ENCODE data around the gene TUT7.
"Not testable (repeated sequence)": the region's sequence is repeated elsewhere in the genome, so short reads cannot be mapped to it uniquely, and the experiment has no call there.

TUT7 gene

DNA sequence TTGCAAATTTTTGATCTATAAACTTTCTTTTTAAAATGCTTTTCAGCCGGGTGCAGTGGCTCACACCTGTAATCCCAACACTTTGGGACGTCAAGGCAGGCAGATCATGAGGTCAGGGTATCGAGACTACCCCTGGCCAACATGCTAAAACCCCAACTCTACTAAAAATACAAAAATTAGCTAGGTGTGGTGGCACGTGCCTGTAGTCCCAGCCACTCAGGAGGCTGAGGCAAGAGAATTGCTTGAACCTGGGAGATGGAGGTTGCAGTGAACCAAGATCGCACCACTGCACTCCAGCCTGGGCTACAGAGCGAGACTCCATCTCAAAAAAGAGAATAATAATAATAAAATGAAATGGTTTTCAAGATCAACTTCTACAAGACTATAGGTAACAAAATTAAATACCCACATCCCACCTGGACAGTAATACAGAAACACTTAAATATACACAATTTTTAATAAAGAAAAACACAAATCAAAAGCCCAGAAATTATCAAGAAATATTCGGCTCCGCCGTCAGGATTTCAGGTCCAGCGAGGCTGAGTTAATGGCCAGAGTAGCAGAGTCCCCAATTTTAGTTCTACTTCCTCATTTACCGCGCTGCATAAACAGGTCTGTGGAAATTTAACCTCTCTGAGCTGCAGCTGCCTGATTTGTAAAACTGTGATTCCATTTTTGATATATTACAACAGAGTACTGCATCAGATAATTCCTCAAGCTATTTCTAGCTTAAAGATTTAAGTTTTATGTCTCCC, 4.0 kb downstream of the TUT7 start:
- DNase-seq (ENCODE audit: low spot score): no peak

DNA sequence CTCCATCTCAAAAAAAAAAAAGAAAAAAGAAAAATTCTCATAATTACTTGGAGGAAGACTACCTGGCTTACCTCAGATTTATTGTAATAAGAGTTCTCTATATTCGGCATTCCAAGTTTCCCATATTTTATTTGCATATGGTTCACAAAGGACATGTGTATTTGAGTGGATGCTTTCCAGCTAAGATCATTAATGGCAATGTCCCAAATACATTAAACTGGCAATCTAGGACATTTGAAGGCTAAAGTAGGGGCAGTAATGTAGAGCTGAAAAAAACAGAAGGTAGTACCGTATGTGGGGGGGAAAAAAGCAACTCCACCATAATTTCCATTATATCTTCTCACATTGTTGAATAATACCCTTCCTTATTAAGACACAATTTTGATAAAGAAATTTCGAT, 4.9 kb downstream of the TUT7 start:
- DNase-seq (ENCODE audit: low spot score): no peak

DNA sequence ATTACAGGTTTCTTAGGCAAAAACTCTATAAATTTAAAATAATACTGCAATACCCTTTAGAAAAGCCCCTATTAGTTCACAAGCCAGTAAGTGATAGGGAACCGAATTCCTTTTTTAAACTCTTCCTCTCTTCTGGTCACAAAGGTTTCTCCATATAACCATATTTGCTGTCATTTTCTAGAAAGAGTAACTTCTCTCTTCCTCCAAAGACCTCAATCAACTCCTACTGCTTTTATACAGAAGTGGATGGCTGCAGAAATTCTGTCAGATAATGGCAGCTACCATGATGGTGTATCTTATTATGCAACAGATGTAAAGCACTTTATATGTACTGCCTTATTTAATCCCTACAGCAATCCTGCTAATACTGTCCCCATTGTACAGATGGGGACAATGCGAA, 6.2 kb downstream of the TUT7 start:
- no peak for DNase-seq (ENCODE audit: low spot score)

DNA sequence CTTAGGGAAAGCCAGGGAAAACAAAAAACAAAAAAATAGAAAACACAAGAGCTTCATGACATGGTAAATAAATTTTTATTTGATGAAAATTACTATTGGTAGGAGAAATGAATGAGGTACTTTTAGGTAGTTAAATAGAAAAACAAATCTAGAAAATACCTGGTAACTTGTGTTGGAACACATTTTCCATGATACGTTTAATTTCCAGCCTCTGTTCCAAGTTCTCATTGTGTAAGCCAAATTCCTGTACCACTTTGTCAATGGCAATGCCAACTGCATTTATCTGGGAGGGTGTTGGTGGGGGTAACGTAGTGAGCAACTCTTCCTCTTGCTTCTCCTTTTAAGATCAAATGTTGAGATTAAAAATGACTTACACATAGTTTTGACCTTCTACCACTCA, 9.4 kb downstream of the TUT7 start:
- DNase-seq (ENCODE audit: low spot score): no peak

DNA sequence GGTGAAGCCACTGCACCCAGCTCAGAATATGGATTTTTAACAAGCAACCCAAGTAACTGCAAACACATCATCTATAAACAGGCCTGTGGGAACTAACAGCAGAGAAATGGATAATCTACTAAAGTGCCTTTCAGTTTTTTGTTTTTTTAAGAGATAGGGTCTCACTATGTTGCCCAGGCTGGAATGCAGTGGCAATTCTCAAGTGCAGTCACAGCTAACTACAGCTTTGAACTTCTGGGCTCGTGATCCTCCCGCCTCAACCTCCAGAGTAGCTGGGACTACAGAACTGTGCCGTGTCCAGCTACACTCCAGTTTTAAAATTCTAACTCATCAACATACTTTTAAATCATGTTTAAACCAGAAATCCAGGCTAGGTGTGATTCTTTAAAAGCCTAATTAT, 11.9 kb downstream of the TUT7 start:
- no peak for DNase-seq (ENCODE audit: low spot score)

DNA sequence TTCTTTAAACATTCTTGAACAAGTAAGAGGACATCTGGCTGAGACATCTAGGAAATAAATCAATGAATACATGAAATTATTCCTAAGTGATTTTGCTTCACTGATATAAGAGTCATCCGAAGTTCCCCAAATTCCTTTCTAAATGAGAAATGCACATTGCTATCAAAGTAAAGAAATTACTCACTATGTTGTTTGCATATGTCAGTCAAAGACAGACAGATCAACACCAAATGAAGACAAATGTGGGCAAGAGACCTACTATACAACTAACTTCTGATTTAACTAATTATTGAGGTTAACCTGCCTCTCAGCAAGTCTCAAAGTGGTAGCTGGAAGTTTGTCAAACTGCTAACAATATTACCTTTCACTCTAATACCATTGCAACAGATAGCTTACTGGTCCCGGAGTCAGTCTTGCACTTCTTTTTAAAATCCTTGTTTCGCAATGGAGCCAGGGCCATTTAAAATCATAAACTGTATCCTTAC, 13.2 kb downstream of the TUT7 start:
- no peak for DNase-seq (ENCODE audit: low spot score)

DNA sequence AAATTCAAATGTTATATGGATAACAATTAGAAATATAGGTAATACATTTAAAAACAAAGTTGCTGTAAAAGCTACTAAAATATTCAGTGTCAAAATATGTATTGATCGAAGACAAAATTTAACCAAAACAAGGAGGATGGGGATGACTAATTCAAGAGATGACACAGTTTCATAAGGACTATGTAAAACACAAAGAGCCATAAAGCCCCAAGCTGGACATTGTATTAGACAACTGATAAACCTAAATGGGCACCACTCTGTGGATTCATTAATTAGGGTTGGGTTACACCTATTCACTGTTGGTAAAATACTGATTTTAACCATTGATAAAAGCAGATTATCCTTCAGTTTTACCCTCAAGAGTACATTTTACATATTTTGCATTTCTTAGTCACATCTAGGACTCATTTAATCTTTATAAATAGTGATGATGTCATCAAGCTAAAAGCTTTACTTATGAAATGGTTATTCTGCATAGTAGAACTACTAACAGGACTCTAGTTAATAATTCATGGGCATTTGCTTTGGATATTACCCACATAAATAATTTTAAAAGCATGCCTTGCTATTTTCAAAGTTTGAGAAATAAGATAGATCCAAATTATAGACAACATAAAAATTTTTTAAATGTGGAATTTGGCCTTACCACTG, 13.7 kb downstream of the TUT7 start:
- DNase-seq (ENCODE audit: low spot score): no peak

DNA sequence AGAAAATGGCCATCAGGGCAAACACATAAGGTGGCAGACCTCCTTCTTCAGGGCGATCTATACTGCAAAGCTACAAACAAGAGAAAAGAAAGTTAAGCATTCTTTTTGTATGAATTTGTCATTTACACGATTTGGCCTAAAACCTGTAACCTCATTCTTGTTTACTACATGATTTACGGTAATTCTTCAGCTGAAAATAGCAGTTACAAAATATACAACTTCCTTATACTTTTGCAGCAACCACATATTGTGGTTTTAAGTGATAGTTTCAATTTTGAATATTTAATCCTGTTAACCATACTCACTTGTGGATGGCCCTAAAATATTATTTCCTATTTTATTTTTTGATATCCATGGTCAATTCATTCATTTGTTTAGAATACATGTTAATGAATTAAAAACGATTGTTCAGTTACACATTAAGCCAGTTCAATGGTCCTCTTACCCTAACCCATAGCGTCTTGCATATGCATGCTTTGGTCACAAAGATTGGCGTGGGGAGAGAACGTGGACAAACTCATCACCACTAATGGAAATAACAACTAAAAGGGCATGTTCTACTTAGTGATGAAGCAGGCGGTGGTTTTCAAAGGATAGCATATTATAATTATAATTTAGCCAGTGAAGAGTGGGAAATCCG, 16.6 kb downstream of the TUT7 start:
- DNase-seq (ENCODE audit: low spot score): no peak

DNA sequence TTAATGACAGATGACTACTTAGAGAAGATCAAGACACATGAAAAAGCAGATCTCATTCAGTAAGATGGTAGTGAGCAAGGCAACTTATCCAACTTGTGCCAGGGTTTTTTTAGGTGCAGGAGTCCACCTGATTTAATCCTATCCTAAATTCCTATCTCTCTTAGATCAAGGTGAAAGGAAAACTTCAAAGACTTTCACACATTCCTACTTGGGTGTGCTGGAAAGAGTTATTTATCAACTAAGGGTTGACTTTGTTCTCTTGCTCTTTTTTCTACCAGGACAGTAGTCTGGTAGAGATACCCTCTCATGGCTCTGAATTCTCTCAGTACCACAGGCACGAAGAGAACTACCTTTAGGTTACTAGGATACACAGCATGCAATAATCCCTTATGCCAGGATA, 18.2 kb downstream of the TUT7 start:
- no peak for DNase-seq (ENCODE audit: low spot score)

DNA sequence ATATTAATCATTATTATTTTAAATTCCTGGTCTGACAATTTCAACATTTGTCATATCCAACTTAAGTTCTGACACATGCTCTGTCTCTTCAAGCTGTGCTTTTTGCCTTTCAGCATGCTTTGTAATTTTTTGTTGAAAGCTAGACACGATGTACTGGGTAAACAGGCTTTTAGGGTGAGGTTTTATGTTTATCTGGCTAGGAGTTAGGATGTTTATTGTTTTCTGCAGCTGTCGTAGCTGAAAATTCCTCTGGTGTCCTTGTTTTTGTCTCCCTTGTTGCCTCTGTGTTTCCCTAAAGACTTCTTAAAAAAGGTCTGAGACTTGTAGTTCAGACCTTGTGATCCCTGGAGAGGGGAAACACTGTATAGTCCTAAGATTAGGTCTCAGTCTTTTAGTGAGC, 20.6 kb downstream of the TUT7 start:
- no peak for DNase-seq (ENCODE audit: low spot score)

DNA sequence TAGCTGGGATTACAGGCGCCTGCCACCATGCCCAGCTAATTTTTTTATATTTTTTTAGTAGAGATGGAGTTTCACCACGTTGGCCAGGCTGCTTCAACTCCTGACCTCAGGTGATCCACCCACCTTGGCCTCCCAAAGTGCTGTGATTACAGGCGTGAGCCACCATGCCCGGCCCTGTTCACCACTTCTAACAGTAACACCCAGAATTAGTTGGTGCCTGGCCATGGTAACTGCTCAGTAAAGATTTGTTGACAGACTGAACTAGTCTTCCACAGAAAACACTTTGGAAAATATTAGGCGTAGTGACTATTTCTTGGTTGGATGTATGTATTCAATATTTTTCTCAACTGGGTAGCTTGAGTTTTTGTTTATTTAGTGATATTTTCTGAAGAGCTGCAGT, 24.0 kb downstream of the TUT7 start:
- no peak for DNase-seq (ENCODE audit: low spot score)

DNA sequence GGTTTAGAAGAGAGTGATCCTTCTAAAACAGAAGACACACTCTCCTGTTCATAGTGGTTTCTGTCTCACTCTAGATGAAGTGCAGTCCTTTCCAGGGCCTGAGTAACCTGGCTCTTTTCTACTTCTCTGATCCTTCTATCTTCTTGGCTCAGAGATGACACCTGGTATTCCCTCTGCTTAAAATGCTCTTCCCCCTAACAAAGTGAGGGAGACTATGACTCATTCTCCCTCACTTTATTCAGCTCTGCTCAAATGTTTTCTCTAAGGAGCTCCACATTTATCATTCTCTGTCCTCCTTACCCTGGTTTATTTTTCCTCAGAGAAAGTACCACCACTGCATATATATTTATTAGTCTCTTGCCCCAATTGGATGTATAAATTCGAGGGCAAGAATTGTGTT, 24.6 kb downstream of the TUT7 start:
- no peak for DNase-seq (ENCODE audit: low spot score)

DNA sequence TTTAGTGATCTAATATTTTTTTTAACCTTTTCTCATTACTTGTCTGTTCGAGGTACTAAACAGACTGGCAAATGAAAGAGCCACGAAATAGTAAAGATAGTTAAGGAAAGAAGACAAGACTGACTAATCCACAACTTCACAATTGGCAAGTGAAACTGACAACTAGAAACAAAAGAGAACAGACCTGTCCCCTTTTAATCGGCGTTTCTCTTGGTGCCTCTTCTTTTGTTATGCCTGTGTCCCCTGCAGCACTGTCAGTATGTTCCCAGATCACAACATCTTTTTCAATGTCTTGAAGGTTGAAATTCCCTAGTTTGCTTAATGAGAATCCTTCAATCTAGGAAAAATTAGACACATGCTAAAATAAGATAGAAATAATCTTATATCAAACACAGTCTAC, 26.1 kb downstream of the TUT7 start:
- no peak for DNase-seq (ENCODE audit: low spot score)

DNA sequence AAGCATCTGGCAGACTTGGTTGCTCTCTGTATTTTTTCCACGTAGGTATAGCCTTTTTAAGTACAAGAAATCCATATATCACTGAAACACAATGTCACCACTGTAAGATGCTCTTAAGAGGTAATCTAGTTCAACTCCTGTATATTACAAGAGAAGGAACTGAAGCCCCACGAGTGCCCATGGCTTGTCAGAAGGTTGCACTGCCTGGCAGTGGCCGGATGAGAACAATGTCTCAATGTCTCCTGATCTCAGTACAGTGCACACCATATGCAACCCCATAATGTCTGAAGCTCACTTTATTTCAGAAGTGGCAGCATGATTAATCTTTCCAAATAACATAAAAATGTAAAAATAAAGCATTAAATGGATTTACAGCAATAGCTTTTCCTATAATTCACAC, 27.7 kb downstream of the TUT7 start:
- no peak for DNase-seq (ENCODE audit: low spot score)

DNA sequence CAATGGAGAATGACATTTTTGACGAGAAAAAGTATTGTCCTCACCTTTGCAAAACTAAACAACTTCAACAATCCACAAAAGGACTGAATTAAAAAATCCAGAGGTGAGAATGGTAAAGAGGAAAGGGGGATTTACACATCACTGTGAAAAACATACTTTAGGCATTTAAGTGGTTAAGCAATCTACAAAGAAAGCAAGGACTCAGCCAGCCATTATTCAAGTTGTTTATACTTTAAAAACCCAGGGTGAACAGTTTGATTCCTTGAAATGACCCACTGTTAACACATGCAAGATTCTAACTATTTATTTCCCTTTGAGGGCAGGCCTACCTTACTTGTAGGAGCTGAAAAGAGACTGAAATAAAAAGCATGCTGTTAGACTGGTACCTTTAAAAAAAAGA, 29.3 kb downstream of the TUT7 start:
- DNase-seq (ENCODE audit: low spot score): no peak

DNA sequence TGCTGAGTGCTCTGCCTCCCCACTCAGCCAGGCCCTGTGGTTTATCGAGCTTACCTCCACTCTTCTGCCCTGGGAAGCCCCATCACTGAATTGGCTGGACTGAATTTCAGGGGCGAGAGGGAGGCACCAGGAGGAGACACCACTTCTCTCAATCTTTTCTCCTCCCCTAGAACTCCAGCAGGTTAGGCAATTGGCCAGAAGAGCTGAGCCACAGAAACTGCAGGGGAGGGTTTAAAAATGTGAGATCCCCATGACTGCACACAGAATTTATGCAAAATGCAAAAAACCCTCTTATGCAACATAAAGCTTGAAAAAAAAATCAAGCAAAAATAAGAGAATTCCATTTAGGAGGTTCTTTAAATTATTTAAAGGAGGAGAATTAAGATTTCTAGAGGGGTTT, 29.9 kb downstream of the TUT7 start:
- no peak for DNase-seq (ENCODE audit: low spot score)

DNA sequence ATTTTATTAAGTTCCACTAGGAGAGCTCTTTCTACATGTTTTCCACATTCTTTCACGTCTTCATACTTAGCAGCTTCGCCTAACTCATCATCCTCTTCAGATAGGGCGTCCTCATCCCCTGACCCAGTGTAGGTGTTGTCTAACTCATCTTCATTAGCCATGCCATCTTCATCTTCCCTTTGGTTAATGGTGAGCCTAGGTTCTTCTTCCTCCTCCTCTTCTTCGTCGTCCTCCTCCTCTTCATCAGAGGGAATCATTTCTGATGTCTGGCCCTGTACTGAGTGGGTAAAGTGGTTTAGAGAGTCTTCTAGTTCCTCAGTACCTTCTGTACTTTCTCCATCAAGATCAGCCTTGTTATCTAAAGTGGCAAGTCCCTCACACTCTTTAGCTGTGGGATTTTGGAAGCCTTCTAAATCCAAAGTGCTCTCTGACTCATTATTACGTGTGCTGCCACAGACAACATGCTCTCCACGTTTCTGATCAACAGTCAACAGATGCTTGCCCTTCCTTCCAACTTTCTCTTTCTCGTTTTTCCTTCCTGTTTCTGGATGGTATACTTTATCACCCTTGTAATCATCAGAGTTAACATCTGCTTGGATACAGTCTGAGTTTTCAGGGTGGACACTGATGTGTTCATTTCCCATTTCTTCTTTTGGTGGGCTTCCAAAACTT, 31.1 kb downstream of the TUT7 start:
- DNase-seq (ENCODE audit: low spot score): no peak

DNA sequence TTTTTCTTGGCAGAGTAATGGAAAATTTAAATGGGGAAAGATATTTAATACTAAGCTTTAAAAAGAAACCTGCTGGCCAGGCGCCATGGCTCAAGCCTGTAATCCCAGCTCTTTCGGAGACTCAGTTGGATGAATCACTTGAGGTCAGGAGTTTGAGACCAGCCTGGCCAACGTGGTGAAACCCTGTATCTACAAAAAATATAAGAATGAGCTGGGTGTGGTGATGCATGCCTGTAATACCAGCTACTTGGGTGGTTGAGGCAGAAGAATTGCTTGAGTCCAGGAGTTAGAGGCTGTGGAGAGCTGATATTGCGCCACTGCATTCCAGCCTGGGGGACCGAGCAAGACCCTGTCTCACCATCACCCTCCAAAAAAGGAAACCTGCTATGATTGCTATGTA, 32.8 kb downstream of the TUT7 start:
- no peak for DNase-seq (ENCODE audit: low spot score)

DNA sequence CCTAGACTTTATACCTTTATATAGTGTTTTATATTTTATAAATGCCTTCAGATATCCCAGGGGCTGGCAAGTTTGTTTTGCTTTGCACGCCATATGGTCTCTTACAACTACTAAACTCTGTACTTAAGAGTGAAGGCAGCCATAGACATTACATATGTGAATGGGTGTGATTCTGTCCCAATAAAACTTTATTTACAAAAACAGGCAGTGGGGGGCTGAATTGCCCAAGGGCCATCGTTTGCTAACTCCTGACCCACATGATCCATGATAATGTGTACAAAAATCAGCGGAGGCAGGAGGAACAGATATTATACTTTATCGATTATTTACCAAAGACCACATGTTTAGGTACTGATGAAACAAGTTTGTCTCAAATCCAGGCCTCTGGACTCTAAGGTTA, 36.0 kb downstream of the TUT7 start:
- no peak for DNase-seq (ENCODE audit: low spot score)

DNA sequence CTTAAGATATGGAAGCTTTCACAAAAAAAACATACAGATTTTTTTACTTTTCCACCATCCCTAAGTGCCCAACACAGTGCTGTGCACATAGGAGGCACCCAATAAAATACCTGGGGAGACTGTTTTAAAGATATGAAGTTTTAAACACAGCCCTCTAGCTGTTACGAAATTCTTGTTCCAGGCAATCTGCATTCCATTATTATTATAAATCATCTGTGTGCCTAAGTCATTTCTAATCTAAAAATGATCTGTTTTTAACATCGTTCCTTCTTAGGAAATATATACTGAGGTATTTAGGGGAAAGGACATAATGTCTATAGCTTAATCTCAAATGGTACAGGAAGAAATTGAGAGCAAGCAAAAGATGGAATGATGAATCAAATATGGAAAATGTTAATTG, 39.1 kb downstream of the TUT7 start:
- DNase-seq (ENCODE audit: low spot score): no peak

DNA sequence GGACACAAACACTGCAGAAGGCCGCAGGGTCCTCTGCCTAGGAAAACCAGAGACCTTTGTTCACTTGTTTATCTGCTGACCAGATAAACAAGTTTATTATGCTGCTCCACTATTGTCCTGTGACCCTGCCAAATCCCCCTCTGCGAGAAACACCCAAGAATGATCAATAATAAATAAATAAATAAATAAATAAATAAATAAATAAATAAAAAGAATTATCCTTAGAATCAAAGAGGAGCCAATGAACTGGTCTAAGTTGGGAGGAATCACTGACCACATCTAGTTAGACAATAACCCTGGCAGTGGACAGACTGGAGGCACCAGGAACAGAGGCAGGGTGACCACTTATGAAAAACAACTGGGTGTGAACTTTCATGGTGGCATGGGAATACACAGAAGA, 41.3 kb downstream of the TUT7 start:
- not testable (repeated sequence) for DNase-seq (ENCODE audit: low spot score)

DNA sequence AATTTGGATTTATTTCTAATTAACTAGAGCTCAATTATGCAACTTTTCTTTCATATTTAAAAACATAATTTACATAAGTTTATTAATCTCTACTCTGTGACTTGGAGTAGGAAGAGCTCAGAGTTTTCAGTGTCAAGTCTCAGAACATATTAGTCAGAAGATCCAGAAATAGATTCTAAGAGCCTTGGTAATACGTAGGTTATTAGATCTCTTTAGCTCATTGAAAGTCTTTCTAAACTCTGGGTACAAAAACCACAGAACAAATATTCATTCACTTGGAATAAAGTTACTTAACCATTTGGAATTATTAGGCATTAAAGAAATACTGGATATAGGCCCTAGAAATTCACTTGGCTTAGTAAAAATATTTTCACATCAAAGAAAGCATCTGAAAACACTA, 45.5 kb downstream of the TUT7 start:
- DNase-seq (ENCODE audit: low spot score): no peak

DNA sequence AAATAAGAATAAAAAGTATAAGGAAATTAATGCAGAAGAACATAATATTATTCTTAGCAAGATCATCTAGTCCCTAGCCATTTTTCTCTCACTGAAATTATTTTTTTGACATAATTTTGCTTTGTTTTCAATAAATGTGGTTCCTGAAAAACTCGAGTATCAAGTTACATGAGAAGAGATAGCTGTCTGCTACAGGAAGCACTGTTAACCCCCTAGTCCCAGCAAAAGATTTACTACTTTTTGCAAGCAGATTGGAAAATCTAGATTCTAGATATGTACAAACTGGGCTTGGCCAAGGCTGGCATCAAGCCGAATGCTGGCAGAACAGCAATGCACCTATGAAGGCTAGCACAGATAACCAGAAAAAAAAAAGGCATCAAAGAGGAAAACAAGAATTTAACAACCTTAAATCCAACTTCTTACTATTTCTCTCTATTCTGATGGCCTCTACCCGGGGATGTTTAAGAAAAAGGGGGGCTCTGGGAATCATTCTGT, 49.9 kb downstream of the TUT7 start:
- no peak for DNase-seq (ENCODE audit: low spot score)
